Activated CD4-positive, alpha-beta T cell treated with anti-CD3 and anti-CD28 coated beads, Interleukin-2, amount 10 ng/mL, durations not matched to agents 24 days and 14 days (primary cell): ENCODE data around the gene BMP7. TPM values are rescaled to one million over a fixed set of nuclear protein-coding genes. Genes with fewer than 3 reads are reported as not detected.
"Not testable (repeated sequence)": the region's sequence is repeated elsewhere in the genome, so short reads cannot be mapped to it uniquely, and the experiment has no call there.

ENCODE experiments used
- DNase-seq: peaks from one replicate; pipeline ENCODE4 v3.0.0; 2022
- H3K27ac Mint-ChIP-seq: one replicate; pipeline ENCODE4 v1.8.0; 2022; ENCODE audit warnings: mild to moderate bottlenecking, mixed read lengths
- H3K27me3 Mint-ChIP-seq: one replicate; pipeline ENCODE4 v1.8.0; 2022; ENCODE audit warnings: mixed read lengths
- H3K36me3 Mint-ChIP-seq: one replicate; pipeline ENCODE4 v1.8.0; 2022; ENCODE audit warnings: low read depth, mild to moderate bottlenecking, mixed read lengths
- H3K4me1 Mint-ChIP-seq: one replicate; pipeline ENCODE4 v1.8.0; 2021; ENCODE audit warnings: mixed read lengths
- H3K4me3 Mint-ChIP-seq: one replicate; pipeline ENCODE4 v1.8.0; 2022; ENCODE audit warnings: mild to moderate bottlenecking, moderate library complexity, mixed read lengths
- H3K9me3 Mint-ChIP-seq: one replicate; pipeline ENCODE4 v1.8.0; 2021; ENCODE audit warnings: mixed read lengths
- intact Hi-C: fragments of 100-400 bp; cut with micrococcal nuclease; formaldehyde crosslinking; loops from one replicate; pipeline ENCODE4 v1.15.1; 2023
- total RNA-seq: library from RNA; stranded (reverse); gene quantifications from 2 replicates; pipeline ENCODE4 v1.2.3, GENCODE V29; 2022

The BMP7 gene
- total RNA-seq, 1 donor from 2014 or later = 0.07 TPM

GRCh38 chr20:57265336-57265996 is 975 bp downstream of the BMP7 start:
- intact Hi-C loops = loop anchor here (2.0 kb wide), 2 partner anchors 15 to 341 kb away; no protein-coding TSS in a partner anchor
- Mint-ChIP-seq H3K9me3 (no peaks in the 10 kb centered on the region), H3K27ac (no peak overlapping the region), H3K4me1 (no peaks in the 10 kb centered on the region), H3K4me3 (no peak overlapping the region), H3K27me3 (peaks cover 71% of the 10 kb centered on the region), H3K36me3 (no peaks in the 10 kb centered on the region)
- no peak for DNase-seq

DNA sequence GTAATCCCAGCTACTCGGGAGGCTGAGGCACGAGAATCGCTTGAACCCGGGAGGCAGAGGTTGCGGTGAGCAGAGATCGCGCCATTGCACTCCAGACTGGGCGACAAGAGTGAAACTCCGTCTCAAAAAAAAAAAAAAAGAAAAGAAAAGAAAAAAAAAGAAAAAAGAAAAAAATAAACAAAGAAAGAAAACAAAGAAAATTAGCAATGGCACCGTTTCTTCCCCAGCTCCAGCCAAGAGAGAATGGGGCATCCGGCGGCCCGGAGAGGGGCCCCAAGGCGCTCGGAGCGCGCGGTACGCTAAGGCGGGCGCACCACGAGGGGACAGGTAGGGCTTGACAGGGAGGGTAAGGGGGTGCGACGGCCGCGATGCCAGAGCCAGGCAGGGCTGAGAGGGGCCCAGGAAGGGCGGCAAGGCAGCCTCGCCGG is 1.5 kb downstream of the BMP7 start:
- H3K27ac Mint-ChIP-seq, H3K36me3 Mint-ChIP-seq, H3K4me1 Mint-ChIP-seq, H3K9me3 Mint-ChIP-seq, DNase-seq, H3K4me3 Mint-ChIP-seq: not testable (repeated sequence)
- peaks cover 74% of the 10 kb centered on the region for H3K27me3 Mint-ChIP-seq
- intact Hi-C loops = loop anchor here (2.0 to 5.0 kb wide), 3 partner anchors 14 to 638 kb away; partner anchors contain the start of gene TFAP2C

DNA sequence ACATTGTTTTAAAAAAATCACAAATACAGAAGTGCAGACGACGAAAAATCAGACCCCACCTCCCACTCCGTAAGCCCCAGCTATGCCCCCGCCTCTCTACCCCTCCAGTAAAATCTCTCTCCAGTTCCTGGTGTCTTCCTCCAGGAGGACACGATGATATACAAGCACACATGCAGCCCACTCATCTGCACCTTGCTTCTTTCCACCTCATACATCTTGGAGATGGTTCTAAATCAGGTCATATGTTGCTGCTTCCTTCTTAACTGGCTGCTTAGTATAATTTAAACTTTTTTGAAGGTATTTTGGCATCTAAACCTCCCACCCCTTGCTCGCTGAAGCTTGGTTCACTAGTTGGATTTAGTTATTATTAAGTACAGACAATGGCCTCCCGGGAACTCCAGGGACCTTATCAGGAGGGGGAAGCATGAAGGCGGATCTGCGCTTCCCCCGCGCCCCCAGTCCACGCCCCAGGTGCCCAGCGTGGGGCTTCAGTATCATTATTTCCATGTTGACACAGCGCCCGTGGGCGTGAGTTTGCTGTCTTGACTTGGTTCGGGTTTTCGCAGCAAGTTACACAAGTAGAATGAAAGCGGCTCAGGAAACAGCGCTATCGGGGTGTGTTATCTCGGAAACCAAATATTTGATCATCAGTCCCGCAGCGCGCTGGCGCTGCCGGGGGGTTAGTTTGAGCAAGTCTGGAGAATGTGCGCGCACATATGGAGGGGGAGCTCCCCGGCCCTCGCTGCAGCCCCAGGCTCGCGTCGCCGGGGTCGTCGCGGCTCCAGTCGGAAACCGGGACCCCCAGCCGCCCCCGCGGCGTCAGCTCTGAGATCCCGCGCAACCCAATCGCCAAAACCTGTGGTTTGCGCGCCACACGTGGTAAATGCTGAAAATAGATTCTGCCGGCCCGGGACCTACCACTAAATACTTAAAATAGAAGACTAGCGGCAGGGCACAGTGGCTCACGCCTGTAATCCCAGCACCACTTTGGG is 2.3 kb downstream of the BMP7 start:
- Mint-ChIP-seq H3K36me3 (no peaks in the 10 kb centered on the region), H3K27me3 (peaks cover 74% of the 10 kb centered on the region), H3K4me1 (no peaks in the 10 kb centered on the region), H3K9me3 (no peaks in the 10 kb centered on the region), H3K27ac (no peak overlapping the region), H3K4me3 (no peak overlapping the region)
- intact Hi-C loops = loop anchor here (2.0 to 5.0 kb wide), 3 partner anchors 13 to 637 kb away; partner anchors contain the start of gene TFAP2C
- no peak for DNase-seq

DNA sequence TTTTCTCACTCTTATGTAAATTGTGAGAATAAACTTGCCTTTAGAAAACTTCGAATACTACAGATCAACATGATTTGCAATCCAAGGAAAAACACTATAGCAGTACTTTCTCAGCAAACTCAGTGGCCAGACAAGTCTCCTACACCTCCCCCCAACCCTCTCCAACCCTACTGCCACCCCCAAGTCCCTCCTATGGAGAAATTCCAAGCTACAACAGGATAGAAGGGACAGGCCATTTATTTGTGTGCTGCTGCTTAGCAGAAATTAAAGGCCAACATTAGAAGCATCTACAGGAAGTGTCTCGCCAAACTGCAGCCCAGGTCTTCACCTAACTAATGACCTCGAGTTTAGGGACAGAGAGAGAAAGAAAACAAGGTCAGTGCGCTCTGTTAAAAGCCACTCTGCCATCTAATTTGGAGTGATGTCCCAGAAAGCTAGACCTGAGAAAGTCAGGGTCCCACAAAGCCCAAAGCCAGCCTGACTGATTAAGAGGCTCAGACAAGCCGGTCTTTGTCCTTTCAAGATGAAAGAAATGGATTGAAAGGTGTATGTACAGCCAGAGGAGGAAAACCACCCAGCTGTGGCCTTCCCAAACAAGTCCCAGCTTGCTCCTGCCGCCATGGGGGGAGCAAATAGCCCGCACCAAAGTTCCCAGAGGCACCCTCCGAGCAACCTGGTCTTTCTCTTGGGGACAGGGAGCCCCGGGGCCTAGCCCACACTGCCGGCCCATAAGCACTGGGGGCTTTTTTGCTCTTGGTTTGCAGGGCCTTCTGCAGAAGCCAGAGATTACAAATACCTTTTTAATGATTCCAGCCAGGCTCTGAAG is 3.4 kb downstream of the BMP7 start:
- H3K9me3 Mint-ChIP-seq = no peaks in the 10 kb centered on the region
- DNase-seq = no peak
- H3K4me3 Mint-ChIP-seq = no peak overlapping the region
- no peaks in the 10 kb centered on the region for H3K36me3 Mint-ChIP-seq
- H3K4me1 Mint-ChIP-seq = no peaks in the 10 kb centered on the region
- peaks cover 74% of the 10 kb centered on the region for H3K27me3 Mint-ChIP-seq
- intact Hi-C loops = loop anchor here (5.0 kb wide), 1 partner anchor 636 kb away; the partner anchor contains the start of gene TFAP2C
- H3K27ac Mint-ChIP-seq = no peak overlapping the region

- DNase-seq = no peak
- intact Hi-C loops = loop anchor here (5.0 kb wide), 1 partner anchor 635 kb away; the partner anchor contains the start of gene TFAP2C
- Mint-ChIP-seq H3K4me3 (no peak overlapping the region), H3K36me3 (no peaks in the 10 kb centered on the region), H3K27ac (no peak overlapping the region), H3K9me3 (no peaks in the 10 kb centered on the region), H3K27me3 (peaks cover 74% of the 10 kb centered on the region), H3K4me1 (no peaks in the 10 kb centered on the region)
These were observed 4.1 kb downstream of the BMP7 start for GRCh38 chr20:57262301-57262700.

GRCh38 chr20:57261457-57262251 is 4.8 kb downstream of the BMP7 start:
- intact Hi-C loops = loop anchor here (5.0 kb wide), 1 partner anchor 634 kb away; the partner anchor contains the start of gene TFAP2C
- Mint-ChIP-seq H3K27ac (no peak overlapping the region), H3K36me3 (no peaks in the 10 kb centered on the region)

GRCh38 chr20:57260934-57261333 is 5.5 kb downstream of the BMP7 start:
- no peaks in the 10 kb centered on the region for H3K36me3 Mint-ChIP-seq
- H3K4me1 Mint-ChIP-seq = no peaks in the 10 kb centered on the region
- peaks cover 71% of the 10 kb centered on the region for H3K27me3 Mint-ChIP-seq
- H3K9me3 Mint-ChIP-seq = no peaks in the 10 kb centered on the region
- no peak for DNase-seq
- intact Hi-C loops = loop anchor here (5.0 kb wide), 1 partner anchor 634 kb away; the partner anchor contains the start of gene TFAP2C
- no peak overlapping the region for H3K4me3 Mint-ChIP-seq
- no peak overlapping the region for H3K27ac Mint-ChIP-seq

More at GRCh38 chr20:57261457-57262251, 4.8 kb downstream of the BMP7 start:
- H3K4me1 Mint-ChIP-seq = no peaks in the 10 kb centered on the region
- H3K27me3 Mint-ChIP-seq = peaks cover 71% of the 10 kb centered on the region
- no peaks in the 10 kb centered on the region for H3K9me3 Mint-ChIP-seq
- no peak overlapping the region for H3K4me3 Mint-ChIP-seq
- DNase-seq = no peak

GRCh38 chr20:57259938-57260921 is 6.2 kb downstream of the BMP7 start:
- Mint-ChIP-seq H3K4me1 (no peaks in the 10 kb centered on the region), H3K4me3 (no peak overlapping the region), H3K27me3 (peaks cover 68% of the 10 kb centered on the region), H3K9me3 (no peaks in the 10 kb centered on the region), H3K36me3 (no peaks in the 10 kb centered on the region), H3K27ac (no peak overlapping the region)
- intact Hi-C loops = loop anchor here (5.0 kb wide), 1 partner anchor 633 kb away; the partner anchor contains the start of gene TFAP2C
- no peak for DNase-seq

DNA sequence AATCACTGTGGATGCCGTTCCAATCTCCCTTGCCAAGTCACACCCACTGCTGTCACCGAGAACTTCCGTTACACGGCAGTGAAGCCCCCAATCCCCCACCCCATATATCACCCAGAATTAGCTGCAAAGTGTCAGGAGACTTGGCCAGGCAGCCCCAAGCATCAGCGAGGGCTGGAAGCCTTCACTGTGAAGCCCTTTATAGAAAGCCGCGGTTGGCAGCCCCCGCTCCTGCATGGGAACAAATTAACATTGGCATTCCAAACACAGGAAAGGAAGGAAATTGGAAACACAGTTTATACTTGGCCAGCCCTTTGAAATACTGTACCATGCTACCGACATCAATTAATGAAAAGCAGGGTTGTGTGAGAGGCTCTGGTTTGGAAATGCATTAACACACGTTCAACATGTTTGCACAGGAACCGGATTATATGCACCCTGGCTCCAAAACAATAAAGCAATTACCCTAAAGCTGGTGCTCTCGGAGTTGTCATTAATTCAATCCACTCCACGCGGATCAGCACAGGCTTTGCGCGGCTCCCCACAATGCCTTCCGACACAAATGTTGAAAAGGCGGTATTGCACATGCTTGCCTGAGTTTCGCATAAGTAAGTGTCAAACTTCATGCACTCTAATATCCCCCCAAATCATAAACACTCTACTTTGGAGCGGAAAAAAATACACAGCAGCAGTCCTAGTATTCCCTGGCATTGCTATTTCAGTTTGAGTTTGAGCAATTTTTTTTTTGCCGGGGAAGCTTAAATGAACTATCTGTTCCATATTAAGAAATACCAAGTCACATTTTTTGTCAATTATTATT is 7.1 kb downstream of the BMP7 start:
- DNase-seq = no peak

GRCh38 chr20:57257701-57258453 is 8.6 kb downstream of the BMP7 start:
- Mint-ChIP-seq H3K27me3 (peaks cover 56% of the 10 kb centered on the region), H3K4me1 (no peaks in the 10 kb centered on the region), H3K4me3 (no peak overlapping the region), H3K9me3 (no peaks in the 10 kb centered on the region), H3K36me3 (no peaks in the 10 kb centered on the region), H3K27ac (no peak overlapping the region)
- intact Hi-C loops = no loop called here
- no peak for DNase-seq

More for the DNA sequence above, 7.1 kb downstream of the BMP7 start:
- Mint-ChIP-seq H3K27me3 (peaks cover 70% of the 10 kb centered on the region), H3K9me3 (no peaks in the 10 kb centered on the region), H3K27ac (no peak overlapping the region), H3K4me1 (no peaks in the 10 kb centered on the region), H3K4me3 (no peak overlapping the region), H3K36me3 (no peaks in the 10 kb centered on the region)
- intact Hi-C loops = no loop called here

- H3K27ac Mint-ChIP-seq = no peak overlapping the region
- H3K4me1 Mint-ChIP-seq = no peaks in the 10 kb centered on the region
- H3K9me3 Mint-ChIP-seq = no peaks in the 10 kb centered on the region
- intact Hi-C loops = no loop called here
- no peak for DNase-seq
- peaks cover 47% of the 10 kb centered on the region for H3K27me3 Mint-ChIP-seq
- no peaks in the 10 kb centered on the region for H3K36me3 Mint-ChIP-seq
- H3K4me3 Mint-ChIP-seq = no peak overlapping the region
These were observed 9.5 kb downstream of the BMP7 start for GRCh38 chr20:57256908-57257307.
